Measurements from ENCODE around the gene ADCY10.

DNA sequence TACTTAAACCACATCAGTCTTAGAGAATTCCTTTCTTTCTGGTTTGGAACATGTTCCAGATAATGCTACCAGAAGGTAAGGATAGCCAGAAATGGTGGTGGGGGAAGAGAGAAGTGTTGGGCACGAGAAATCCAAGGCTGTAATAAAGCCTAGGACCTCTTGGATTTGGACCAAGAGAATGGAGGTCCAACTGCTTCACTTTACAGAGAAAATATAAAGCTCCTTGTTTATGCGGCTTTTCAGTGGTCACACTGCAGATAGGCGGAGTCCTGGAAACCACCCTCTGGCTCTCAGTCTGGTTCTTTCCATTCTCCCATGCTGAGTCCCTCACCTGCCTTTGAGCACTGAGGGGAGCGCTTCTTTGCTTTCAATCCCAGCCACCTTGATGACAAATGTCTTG, 87.8 kb downstream of the ADCY10 start:
- TF ChIP-seq, protein P1, sequence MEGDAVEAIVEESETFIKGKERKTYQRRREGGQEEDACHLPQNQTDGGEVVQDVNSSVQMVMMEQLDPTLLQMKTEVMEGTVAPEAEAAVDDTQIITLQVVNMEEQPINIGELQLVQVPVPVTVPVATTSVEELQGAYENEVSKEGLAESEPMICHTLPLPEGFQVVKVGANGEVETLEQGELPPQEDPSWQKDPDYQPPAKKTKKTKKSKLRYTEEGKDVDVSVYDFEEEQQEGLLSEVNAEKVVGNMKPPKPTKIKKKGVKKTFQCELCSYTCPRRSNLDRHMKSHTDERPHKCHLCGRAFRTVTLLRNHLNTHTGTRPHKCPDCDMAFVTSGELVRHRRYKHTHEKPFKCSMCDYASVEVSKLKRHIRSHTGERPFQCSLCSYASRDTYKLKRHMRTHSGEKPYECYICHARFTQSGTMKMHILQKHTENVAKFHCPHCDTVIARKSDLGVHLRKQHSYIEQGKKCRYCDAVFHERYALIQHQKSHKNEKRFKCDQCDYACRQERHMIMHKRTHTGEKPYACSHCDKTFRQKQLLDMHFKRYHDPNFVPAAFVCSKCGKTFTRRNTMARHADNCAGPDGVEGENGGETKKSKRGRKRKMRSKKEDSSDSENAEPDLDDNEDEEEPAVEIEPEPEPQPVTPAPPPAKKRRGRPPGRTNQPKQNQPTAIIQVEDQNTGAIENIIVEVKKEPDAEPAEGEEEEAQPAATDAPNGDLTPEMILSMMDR (IDR thresholded peaks at IDR 0.05; ENCODE audit: insufficient read depth, low read depth, low read length) = no peak
- TF ChIP-seq EZH2 (IDR thresholded peaks at IDR 0.05; ENCODE audit: insufficient read depth, low read length) = no peak
